HL-60/S4 (cell line): ENCODE results near the gene PDGFRA.

Experiments
- in situ Hi-C: fragments of 300-500 bp; cut with MboI; formaldehyde crosslinking; loops from 2 replicates; pipeline ENCODE4 v1.14.3; 2022; ENCODE audit warnings: low sequenced_read_pairs

PDGFRA gene

DNA sequence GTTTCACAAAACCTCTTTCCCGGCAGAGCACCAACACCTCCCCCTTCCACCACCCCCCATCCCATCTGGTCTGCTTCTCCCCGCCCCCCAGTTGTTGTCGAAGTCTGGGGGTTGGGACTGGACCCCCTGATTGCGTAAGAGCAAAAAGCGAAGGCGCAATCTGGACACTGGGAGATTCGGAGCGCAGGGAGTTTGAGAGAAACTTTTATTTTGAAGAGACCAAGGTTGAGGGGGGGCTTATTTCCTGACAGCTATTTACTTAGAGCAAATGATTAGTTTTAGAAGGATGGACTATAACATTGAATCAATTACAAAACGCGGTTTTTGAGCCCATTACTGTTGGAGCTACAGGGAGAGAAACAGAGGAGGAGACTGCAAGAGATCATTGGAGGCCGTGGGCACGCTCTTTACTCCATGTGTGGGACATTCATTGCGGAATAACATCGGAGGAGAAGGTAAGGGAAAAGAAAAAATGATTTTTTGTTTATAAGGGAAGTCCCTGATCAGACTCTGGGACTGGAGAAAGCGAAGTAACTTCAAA lies at the start of gene PDGFRA:
PDGFRA (plus strand) TSS at position 333 of the 541 bp plus-strand sequence. CDS start 29,476 bp downstream, outside the sequence.
- in situ Hi-C loops: loop anchor here (10.0 to 25.0 kb wide), 2 partner anchors 324 to 1842 kb away; no protein-coding TSS in a partner anchor

GRCh38 chr4:54184581-54184980 lies 44.5 kb upstream of the PDGFRA start:
- in situ Hi-C loops: no loop called here

DNA sequence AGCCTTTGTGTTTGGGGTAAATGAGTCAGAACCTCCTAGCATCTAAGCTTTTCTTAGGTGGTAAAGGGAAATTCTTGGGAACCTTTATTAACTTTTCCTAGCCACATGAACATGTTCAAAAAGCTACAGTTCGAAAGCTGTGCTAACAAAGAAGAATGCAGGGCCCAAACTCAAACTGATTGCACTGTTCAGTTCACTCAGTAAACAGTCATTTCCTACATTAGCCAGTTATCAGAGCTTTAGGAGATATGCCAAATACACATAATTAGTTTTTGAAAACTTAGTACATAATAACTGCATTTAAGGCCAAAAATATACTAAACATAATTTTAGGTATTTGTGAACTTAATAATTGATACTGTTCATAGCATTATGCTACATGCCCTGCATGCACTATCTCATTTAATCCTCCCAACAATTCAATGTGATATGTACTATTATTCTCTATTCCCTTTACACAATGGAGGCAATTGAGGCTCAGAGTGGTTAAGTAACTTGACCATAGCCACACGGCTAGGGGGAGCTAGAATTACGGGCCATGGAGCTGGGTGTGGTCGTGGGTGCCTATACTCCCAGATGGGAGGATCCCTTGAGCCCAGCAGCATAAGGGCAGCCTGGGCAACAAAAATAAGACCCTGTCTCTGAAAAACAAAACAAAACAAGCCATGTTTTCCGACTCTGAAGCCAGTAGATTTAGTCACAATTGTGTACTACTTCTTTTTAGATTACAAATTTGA lies 43.9 kb upstream of the PDGFRA start:
- in situ Hi-C loops: no loop called here

DNA sequence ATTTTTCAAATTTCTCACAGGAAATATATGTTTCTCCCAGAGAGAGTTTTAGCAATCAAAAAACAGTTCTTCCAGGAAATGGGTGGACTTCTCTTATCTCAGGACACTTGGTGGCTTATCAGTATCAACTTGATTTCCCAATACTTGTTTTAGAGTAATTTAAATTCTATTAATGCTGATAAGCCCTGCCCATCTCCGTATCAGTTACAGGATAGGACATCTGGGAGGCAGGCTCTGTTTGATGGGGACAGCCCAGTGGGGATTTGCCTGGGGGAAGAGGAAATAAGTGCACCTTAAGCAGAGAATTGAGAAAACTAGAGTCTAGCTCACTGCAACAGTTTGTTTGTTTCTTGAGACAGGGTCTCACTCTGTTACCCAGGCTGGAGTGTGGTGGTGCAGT lies 43.2 kb upstream of the PDGFRA start:
- in situ Hi-C loops: no loop called here

DNA sequence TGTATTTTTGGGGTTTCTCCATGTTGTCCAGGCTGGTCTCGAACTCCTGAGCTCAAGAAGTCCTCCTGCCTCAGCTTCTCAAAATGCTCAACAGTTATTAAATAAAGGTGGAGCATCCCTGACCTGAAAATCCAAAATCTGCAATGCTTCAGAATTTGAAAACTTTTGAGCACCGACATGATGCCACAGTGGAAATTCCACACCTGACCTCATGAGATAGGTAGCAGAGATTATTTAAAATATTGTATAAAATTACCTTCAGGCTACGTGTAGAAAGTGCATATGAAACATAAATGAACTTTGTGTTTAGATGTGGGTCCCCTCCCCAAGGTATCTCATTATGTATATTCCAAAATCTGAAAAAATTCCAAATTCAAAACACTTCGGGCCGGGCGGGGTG lies 42.7 kb upstream of the PDGFRA start:
- in situ Hi-C loops: no loop called here

DNA sequence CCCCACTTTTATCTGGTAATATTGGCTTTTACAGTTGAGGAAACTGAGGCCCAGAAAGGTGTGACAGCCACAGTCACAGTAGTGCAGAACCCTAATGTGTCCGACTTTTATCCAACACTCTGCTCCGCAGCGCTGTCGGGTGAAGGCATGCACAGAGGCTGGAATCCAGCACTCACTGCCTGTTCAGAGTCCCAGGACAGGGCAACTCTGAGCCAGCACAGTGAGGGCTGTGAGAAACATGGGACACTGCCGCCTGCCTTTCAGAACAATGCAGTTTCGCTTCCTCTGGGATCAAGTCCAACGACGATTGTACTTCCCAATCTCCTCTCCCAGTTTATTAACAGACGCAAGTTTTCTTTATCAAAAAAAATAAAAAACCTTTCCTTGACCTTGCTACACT lies 41.9 kb upstream of the PDGFRA start:
- in situ Hi-C loops: no loop called here

DNA sequence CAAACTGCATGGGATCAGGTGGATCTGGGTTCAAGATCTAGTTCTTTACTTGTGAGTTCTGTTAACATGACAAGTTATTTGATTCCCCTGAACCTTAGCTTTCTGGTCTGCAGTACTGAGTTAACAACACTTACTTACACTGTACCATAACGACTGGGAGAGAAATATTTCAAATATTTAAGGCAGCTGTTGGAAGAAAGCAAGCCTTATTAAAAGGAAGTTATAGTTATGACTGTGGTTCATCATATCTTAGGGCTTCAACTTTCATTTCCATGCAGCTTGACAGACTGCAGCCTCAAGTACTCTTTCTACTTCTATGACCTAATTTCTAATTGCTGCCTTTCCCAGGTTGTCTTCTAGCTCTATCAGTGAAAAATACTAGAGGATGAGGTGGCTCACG lies 40.0 kb upstream of the PDGFRA start:
- in situ Hi-C loops: no loop called here

DNA sequence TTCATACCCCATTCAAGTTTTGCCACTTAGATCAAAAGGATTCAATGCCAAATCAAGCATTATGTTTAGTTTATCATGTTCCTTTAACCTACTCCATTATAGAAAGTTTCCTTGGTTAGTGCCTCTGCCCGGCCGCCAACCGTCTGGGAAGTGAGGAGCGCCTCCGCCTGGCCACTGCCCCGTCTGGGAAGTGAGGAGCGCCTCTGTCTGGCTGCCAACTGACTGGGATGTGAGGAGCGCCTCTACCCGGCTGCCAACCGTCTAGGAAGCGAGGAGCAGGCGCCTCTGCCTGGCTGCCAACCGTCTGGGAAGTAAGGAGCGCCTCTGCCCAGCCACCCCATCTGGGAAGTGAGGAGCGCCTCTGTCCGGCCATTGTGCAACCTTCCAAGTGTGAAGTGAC lies 36.3 kb upstream of the PDGFRA start:
- in situ Hi-C loops: no loop called here

GRCh38 chr4:54197926-54198325 lies 31.2 kb upstream of the PDGFRA start:
- in situ Hi-C loops: no loop called here

- in situ Hi-C loops: loop anchor here (25.0 kb wide), 1 partner anchor 1013 kb away; no protein-coding TSS in a partner anchor
Observed at GRCh38 chr4:54199919-54200318, 29.2 kb upstream of the PDGFRA start.

- in situ Hi-C loops: loop anchor here (25.0 kb wide), 1 partner anchor 1022 kb away; no protein-coding TSS in a partner anchor
Observed at GRCh38 chr4:54209617-54210016, 19.5 kb upstream of the PDGFRA start.

DNA sequence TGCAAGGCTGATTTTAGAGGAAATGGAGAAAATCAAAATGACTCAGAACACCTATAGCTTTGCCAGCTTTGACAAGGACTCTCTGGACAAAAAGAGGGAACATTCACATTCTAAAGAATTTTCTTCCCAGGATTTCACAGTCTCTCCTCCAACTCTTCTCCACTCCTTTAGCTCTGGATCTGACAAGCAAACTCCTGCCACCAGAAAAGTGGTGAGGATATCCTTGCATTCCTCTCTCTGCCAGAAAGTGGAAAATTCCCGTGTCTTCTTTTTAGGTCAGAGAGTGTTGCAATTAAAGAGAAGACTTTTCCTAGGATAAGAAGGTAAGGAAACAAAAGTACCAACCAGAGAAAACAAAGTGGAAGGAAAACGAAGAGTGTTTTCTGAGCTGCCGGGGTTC lies 16.1 kb upstream of the PDGFRA start:
- in situ Hi-C loops: loop anchor here (25.0 kb wide), 1 partner anchor 1026 kb away; no protein-coding TSS in a partner anchor

DNA sequence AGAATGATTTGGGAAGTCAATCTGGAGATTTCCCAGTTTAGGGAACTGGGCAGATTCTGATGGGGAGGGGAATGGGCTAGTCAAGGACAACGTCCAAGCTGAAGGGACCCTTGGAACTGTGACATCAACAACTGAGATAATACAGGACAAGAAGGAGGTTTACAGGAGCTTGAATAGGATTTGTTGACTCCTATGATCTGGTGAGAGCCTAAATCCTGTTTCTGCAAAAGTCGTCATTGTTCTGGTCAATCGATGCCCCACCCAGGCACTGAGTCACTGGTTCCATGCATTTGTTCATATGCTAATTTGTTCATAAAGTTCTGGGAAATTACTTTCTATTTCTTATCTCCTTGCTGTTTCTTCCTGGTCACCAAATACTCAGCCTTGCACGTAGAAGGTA lies 15.3 kb upstream of the PDGFRA start:
- in situ Hi-C loops: loop anchor here (25.0 kb wide), 1 partner anchor 1026 kb away; no protein-coding TSS in a partner anchor

DNA sequence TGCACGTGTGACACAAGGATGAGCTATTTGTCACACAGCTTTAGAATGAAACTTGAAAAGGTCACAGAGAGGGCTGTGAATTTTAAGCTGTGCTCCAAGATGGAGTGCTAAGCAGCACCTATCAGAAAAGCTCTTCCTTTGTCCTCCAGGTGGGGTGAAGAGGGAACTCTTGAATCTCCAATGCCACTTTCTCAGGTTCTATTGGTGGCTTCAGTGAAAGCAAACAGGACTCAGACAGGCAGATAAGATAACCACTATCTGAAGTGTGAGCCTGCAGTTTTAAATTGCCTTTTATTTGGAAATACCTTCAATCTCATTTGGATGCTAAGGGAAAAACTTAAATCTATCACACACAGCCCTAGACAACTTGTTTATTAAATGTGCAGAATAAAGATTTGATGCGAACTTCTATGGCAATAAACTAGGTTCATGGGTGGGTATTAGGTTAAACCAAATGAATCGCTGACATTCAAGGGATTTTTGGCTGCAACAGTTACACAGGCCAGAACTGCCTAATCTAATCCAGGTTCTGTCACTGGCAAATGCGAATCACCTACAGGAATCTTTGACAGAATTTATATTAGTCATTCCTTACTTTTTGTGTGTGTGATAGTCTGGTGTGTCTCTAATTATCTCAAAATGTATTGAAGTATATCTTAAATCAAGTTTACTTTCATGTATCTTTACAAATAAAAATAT lies 13.6 kb upstream of the PDGFRA start:
- in situ Hi-C loops: loop anchor here (25.0 kb wide), 1 partner anchor 1028 kb away; no protein-coding TSS in a partner anchor

GRCh38 chr4:54217642-54218495 lies 11.2 kb upstream of the PDGFRA start:
- in situ Hi-C loops: loop anchor here (25.0 kb wide), 1 partner anchor 1031 kb away; no protein-coding TSS in a partner anchor

GRCh38 chr4:54218736-54219135 lies 10.4 kb upstream of the PDGFRA start:
- in situ Hi-C loops: loop anchor here (25.0 kb wide), 1 partner anchor 1031 kb away; no protein-coding TSS in a partner anchor

- in situ Hi-C loops: loop anchor here (10.0 to 25.0 kb wide), 3 partner anchors 320 to 1838 kb away; no protein-coding TSS in a partner anchor
Observed at GRCh38 chr4:54224996-54225597, 4.0 kb upstream of the PDGFRA start.

DNA sequence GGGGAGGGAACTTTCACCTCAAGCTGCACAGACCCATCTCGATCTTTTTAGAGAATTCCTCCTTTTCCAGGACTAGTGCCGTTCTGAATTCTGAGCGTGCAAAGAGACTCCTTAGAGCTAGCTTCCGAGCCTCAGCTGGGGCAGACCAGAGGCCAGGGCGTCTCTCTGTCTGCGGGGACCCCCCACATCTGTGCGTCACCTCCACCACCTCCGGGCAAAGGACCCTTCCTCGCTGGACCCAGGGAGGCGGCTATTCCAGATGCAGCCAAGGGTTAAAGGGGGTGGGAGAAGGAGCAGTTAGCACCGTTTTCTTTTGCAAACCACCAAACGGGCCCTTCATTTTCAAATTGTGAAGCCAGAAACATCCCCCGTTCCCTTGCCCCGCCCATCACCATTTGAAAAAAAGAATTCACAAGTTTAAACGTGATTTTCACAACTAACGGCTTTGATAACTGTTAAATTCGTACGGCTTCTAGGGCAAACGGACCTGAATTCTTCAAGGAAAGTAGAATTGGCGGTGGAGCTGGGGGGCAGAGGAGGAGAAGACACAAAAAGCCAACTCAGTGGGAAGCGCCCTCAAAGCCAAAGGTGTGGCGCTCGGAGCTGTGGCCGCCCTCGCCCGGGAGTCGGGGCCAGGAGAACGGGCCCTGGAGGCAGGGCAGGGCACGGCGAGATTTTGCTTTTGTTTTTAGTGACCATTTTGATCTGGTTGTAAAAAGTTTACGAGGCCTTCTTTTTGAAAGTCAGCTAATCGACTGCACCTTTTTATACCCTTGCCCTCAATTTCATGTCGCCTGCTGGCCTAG lies 3.3 kb upstream of the PDGFRA start:
- in situ Hi-C loops: loop anchor here (10.0 to 25.0 kb wide), 2 partner anchors 321 to 1838 kb away; no protein-coding TSS in a partner anchor
